Choroid plexus epithelial cell (primary cell): Measurements from ENCODE around the gene SYPL1.

ENCODE experiments used
- DNase-seq: peaks from one replicate; pipeline ENCODE4 v3.0.0-alpha.2; 2010; ENCODE audit warnings: low read depth
- H3K4me3 ChIP-seq: 2 replicates; pipeline ENCODE4 v1.5.1; 2011; ENCODE audit warnings: low read depth, mild to moderate bottlenecking, control low read depth, low read length, moderate library complexity
- CTCF ChIP-seq: conservative IDR thresholded peaks from 2 replicates; pipeline ENCODE4 v1.5.1; 2011; ENCODE audit warnings: low read depth, mild to moderate bottlenecking, control low read depth, inconsistent platforms, low read length, moderate library complexity

Gene SYPL1

GRCh38 chr7:106068986-106069385, 43.1 kb downstream of the SYPL1 start:
- TF ChIP-seq CTCF: no peak
- H3K4me3 ChIP-seq: no peak overlapping the region
- no peak for DNase-seq

- no peak for TF ChIP-seq CTCF
- DNase-seq: no peak
- H3K4me3 ChIP-seq: no peak overlapping the region
Observed at GRCh38 chr7:106068538-106068961, 43.6 kb downstream of the SYPL1 start.

- no peak for TF ChIP-seq CTCF
- no peak for DNase-seq
Observed at GRCh38 chr7:106067678-106068077, 44.4 kb downstream of the SYPL1 start.

GRCh38 chr7:106065575-106066500, 46.3 kb downstream of the SYPL1 start:
- H3K4me3 ChIP-seq: peak overlapping the region; percentile 43
- peak; percentile 64 for DNase-seq
- no peak for TF ChIP-seq CTCF

More at GRCh38 chr7:106067678-106068077, 44.4 kb downstream of the SYPL1 start:
- H3K4me3 ChIP-seq: no peak overlapping the region

GRCh38 chr7:106064771-106065574, 47.1 kb downstream of the SYPL1 start:
- H3K4me3 ChIP-seq: peak overlapping the region; percentile 43
- peak; percentile 10 for TF ChIP-seq CTCF
- peak; percentile 82 for DNase-seq

- no peak for DNase-seq
- no peak overlapping the region for H3K4me3 ChIP-seq
- TF ChIP-seq CTCF: no peak
Observed at GRCh38 chr7:106064316-106064715, 47.8 kb downstream of the SYPL1 start.
